PC-9 (cell line): ENCODE measurements around the gene CBR1.

Source experiments
- EZH2 ChIP-seq: fragments of 200-600 bp; sonication (generic); IDR thresholded peaks from 2 replicates; pipeline ENCODE4 v1.8.0; 2017; ENCODE audit warnings: antibody characterized with exemption, low read depth
- TF ChIP-seq, protein P1 (sequence below): fragments of 200-600 bp; sonication (generic); conservative IDR thresholded peaks from 2 replicates; pipeline ENCODE4 v1.6.1; 2017; ENCODE audit warnings: mixed run types, antibody characterized with exemption, mild to moderate bottlenecking, moderate library complexity

DNA sequence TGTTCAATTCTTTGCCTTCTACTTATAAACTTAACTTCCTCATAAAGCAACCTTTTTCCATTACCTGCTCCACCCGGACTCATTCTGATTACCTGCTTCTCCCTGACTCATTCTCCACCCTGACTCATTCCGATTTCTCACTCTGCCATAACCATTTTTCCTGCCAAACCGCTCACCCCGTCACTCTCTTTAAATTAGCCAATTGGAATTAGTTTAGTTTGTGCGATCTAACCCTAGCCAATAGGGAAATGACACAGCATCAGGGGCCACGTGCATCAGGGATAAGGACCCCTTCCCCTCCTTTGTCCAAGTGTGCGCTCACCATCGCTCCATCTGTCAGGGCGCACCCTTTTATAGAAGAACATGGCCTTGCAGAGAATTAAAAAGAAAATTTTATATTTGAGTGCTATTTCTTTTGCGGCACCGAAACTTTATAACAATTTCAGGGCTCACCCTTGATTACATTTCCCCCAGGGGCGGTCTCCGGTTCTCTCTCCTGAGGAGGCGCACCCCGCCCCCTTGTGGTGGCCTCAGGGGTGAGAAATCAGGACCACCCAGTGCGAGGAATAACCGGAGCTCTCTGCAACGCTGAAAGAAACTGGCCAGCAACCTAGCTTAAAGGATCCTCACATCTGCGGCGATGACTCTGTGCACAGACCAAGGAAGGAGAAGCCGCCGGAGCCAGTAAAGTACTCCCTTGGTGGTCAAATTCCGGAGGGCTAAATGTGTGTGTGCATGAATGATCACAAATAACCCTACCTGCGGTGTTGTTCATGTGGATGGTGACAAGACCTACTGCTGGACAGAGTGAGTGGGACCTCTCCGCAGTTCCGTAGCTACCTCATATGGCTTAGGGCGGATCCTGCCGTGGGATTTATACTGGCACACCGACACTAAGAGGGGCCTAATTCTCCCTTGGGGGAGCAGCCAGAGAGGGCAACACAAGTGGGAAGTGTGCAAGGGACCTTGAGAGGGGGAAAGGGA is 34.8 kb downstream of the CBR1 start:
- TF ChIP-seq, protein P1, sequence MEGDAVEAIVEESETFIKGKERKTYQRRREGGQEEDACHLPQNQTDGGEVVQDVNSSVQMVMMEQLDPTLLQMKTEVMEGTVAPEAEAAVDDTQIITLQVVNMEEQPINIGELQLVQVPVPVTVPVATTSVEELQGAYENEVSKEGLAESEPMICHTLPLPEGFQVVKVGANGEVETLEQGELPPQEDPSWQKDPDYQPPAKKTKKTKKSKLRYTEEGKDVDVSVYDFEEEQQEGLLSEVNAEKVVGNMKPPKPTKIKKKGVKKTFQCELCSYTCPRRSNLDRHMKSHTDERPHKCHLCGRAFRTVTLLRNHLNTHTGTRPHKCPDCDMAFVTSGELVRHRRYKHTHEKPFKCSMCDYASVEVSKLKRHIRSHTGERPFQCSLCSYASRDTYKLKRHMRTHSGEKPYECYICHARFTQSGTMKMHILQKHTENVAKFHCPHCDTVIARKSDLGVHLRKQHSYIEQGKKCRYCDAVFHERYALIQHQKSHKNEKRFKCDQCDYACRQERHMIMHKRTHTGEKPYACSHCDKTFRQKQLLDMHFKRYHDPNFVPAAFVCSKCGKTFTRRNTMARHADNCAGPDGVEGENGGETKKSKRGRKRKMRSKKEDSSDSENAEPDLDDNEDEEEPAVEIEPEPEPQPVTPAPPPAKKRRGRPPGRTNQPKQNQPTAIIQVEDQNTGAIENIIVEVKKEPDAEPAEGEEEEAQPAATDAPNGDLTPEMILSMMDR, result no peak
- no peak for TF ChIP-seq EZH2
